Measurements from ENCODE around the gene DHRS3.

DHRS3 gene

DNA sequence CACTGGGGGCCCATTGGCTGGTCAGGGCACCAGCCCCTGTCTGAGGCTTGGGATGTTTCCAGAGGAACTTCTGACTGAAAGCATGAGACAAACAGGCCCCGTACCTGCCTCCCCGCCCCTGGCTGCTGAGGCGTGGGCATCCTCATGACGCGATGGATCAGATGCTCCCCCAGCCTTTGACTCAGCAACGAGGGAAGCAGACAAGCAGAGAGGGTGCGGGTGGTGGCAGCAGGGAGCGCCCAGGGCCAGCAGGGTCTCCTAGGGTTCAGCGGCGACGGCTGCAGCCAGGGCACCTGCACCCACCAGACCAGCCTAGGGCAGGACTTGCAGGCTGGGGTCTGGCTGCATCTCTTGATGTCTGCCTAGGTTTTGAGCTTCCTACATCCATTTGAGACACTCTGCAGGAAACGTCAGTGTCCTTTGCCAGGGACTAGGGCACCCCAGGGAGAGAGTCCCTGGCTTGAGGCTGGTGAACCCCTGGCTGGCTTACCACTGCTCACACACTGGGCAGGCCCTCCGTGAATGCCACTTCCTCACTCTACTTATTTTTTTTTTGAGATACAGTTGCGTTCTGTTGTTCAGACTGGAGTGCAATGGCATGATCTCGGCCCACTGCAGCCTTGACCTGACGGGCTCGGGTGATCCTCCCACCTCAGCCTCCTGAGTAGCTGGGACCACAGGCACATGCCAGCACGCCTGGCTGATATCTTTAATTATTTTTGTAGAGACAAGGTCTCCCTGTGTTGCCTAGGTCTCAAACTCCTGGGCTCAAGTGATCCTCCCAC is 63.3 kb downstream of the DHRS3 start:
- no peak for DNase-seq (ENCODE audit: low read depth in 2 of 2)

DNA sequence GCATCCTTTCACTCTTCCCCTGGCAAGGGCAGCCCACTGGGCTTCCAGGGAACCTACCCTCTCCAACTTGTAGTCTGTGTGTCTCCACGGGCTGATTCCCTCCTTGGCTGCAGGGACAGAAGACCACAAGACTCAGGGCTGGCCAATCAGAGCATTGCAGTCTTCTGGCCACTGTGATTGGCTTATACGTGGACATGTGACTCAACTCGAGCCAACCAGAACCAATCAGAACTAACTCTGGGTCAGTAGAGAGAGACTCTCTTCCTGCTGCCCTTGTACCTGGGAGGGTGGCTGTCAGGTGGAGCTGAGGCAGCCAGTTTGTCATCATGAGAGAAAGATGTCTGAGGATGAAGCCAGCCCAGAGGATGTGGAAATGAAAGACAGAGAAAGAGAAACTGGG is 64.0 kb downstream of the DHRS3 start:
- DNase-seq (ENCODE audit: low read depth in 2 of 2) = no peak

DNA sequence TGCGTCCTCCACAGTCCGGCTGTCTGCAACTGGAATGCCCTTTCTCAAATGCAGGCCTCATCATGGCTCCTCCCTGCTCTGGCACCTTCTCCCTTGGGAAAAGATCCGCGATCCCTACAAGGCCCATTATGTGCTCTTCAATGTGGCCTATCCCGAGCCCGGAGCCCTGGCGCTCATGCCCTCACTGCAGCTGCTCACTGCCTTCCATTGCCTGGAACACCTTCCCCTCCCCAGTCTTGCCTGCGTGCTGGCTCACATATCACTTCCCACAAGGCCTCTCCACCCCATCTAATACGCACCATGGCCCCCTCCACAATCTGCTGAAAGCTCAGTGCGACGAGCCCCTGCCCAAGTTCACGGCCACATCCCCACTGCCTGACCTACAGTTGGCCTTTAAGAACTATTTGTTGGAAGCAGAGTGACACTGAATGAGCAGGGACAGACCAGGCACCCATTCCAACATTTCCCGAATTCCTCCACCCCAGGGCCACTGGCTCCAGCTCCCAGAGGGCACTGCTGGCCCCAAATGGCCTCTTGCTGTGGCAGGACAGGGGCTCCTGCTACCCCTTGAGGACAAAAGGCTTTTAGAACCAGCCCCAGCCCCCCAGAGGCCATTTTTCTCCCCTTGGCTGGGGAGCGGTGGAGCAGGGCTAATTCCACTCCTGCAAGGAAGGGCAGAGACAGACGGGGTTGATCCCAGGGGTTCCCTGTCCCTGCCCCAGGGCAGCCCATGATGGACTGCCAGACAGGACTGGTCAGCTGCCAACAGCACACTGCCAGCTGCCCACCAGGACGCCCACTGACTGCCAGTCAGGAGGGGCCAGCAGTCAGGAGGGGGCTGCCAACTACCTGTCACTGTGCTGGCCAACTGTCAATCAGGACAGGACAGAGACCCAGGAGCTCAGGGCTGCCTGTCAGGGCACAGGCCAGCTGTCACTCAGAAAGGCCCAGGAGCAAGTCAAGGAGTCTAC is 64.8 kb downstream of the DHRS3 start:
- no peak for DNase-seq (ENCODE audit: low read depth in 2 of 2)

DNA sequence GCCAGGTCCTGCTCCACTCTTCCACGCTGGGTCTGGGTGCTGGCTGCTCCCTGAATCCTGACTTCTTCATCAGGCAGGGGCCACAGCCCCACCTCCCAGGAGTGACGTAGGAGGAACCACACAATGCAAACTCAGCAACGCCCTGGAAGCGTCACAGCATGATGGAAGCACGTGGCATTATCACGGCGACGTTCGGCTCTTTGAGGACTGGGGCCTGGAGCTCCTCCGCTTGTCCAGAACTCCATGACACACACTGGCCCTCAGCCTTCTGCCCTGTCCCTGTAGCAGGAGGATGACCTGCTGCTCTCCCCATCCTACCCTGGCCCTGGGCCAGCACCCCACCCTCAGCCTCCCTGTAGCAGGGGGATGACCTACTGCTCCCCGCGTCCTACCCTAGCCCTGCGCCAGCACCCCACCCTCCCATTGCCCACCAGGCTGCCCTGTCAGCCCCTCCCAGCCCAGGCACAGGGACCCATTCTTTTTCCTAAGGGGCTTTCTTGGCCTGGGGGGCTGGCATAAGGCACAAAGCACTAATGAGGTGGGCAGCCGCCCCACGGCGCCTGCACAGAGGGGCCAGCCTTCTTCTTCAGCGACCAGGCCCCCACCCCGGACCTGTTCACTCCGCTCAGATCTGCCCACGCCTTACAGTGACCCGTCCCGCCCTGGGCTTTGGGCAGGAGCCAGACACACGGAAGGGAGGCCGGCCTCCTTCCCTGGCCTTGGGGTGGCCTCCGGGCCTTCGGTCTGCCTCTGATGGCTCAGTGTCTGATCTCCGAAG is 65.7 kb downstream of the DHRS3 start:
- DNase-seq (ENCODE audit: low read depth in 2 of 2) = no peak

DNA sequence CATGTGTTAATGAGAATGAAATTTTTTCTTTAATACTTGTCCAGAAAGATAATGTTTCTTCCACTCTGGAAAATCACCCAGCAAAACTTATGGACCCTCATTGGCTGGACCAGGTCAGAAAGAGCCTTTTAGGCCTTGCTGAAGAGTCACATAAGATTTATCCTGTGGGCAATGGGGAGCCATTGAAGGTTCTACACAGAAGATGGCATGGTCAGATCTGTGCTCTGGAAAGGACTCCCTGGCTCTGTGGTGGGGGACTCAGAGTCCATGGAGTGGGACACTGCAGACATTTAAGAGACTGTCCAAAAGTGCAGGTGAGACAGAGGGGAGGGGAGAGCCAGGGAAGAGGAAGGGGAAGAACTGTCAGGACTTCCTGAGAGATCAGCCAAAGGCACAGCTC is 66.4 kb downstream of the DHRS3 start:
- no peak for DNase-seq (ENCODE audit: low read depth in 2 of 2)

DNA sequence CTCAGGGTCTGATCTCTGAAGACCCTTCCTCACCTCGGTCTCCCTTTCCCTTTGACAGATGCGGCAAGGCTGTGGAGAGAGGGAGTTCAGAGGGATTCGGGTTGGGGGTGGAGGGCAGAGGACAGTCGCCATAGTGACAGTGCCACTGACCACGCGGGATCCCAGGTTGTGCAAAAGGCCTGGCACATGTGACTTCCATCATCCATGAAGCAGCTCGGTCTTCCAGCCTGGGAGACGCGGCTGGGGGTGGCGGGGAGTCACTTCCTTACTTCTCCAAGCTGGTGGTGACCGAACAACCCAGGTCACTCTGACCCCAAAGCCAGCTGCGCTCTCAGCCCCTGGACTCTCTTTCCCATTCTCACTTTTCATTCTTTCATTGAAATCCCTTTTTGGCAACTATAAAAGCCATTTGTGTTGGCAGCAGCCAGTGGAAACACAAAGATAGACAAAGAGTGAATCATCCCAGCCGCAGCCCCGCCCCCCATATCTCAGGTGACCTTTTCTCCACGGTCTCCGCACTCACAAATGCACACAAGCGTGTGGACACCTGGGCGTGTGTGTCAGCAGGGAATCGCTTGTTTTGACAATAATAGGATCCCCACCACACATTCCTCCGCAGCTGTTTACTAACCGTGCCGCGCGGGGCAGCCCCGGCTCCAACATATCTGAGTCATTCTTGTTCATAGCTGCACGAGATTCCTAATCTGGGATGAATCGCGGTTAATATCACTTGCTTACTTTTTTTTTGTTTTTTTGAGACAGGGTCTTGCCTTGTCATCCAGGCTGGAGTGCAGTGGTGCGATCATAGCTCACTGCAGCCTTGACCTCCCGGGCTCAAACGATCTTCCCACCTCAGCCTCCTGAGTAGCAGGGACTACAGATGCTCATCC is 68.3 kb downstream of the DHRS3 start:
- no peak for DNase-seq (ENCODE audit: low read depth in 2 of 2)

DNA sequence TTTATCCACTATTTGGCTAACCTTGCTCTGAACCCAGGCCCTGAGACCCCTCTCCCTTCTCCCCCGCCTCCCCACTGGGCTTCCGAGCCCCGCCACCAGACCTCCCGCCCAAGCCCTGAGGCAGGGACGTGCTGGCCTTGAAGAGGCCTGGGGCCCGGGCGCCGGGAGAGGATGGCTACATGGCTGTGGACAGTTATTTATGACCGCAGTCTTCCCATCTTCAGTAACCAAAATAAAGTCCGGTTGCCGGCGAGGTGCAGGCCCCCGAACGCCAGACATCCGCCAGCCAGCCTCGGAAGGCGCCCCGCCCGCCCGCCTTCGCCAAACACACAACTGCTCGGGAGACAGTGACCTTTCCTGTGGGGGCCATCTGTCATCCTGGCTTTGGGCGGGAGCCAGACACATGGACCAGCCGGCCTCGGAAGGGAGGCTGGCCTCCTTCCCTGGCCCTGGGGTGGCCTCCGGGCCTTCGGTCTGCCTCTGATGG is 69.0 kb downstream of the DHRS3 start:
- DNase-seq (ENCODE audit: low read depth in 2 of 2) = no peak

DNA sequence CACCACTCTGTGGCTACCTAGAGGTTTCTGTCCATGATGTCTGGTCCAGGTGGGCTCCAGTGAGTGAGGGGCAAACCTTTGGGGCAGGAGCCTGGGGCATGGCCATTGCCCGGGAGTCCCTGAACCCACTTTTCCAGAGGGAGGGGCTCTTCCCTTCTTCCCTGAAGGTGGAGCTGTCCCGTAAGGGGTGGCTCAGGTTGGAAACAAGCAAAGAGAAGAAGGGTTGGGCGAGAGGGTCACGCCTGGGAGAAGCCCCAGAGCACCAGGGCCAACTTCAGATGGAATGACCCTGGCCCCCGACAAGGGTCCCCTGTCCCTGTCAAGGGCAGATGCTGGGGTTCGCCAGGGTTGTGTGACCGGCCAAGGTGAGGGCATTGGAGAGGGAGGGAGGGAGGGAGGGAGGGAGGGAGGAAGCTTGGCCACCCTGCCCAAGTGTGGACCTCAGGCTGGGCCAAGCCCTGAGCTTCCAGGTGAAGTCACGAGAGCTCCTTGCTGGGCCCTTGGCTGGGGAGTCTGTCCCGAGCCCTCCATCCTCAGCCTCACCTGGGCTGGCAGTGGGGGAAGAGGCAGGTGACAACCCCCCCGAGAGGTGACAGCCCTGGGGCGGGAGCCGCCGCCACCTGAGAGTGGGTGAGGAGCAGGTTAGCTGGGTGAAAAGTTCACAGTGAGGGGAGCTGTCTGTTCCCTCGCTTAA is 69.6 kb downstream of the DHRS3 start:
- no peak for DNase-seq (ENCODE audit: low read depth in 2 of 2)

DNA sequence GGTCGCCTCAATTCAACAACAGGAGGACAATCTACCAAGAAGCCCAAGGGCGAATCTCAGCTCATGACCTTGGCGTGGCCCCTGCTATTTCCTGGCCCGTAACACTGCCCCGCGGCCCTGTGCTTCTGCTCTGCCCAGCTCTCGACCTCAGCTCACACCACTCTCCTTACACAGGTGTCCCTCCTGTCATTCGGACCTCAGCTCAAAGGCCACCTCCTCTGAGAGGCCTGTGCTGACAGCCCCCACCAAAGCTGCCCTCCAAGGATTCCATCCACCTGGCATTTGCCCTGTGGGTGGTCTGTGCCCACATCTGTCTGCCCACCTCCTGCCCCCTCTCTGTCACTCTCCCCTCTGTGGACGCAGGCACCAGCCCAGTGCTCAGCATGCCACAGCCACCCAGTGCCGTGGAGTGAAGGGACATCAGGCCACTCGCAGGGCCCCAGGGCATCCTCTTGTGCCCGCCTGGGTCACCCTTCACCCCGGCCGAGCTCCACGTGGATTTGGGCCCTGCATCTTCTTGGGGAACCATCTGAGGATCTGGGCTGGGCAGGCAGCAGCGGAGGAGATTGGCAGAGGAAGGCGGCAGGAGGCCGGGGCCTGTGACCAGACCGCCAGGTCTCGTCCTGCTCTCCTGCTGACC is 70.3 kb downstream of the DHRS3 start:
- DNase-seq (ENCODE audit: low read depth in 2 of 2) = no peak

DNA sequence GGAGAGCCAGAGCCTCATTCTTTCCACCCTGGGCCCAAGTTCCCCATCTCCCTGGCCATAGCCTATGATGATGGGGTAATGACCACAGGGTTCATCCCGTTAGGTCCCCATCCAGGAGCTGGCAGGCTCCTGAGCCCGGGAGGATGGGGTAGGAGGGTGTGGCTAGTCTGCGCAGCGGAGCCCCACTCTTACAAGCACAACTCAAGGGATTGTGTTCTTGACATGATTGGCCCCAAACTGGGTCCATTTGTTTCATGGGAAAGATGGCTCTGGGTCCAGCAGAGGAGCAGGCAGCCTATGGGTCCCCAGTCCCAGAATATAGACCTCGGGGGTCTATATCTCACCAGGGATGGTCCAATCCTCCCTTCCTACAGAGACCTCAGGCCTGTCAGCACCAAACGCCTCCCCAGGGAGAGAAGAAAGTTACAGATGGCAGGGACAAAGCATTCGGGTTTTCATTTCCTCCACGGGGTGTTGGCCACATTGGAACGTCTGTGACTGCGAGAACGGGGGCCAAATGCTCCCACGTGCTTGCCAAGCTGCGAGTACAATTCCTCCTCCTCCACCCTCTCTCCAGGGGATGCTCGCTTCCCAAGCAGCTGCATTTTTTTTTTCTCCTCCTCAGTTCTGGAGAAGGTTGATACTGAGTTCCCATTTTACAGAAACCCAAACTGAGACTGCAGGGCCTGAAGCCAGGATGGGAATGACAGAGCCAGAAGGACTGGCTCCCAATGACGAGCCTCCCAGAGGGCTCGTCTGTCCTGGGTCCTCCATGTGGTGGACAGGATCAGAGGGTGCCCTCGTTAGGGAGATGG is 71.0 kb downstream of the DHRS3 start:
- no peak for DNase-seq (ENCODE audit: low read depth in 2 of 2)

DNA sequence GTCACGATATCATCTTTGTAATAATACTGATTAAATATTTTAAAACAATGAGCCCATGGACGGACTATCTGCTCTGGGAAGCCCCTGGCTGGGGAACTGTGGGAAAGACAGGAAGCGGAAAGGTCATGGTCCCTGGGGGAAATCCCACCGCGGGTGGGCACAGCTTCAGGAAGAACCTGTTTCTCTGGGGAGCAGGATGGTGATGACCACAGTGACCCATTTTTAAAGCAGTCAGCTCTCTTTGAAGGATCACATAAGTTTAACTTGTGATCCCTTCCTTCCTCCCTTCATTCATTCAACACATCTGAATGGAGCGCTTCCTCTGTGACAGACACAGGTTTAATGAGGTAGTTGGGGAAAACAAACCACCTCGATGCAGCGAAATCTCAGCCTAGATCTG is 73.0 kb downstream of the DHRS3 start:
- no peak for DNase-seq (ENCODE audit: low read depth in 2 of 2)

DNA sequence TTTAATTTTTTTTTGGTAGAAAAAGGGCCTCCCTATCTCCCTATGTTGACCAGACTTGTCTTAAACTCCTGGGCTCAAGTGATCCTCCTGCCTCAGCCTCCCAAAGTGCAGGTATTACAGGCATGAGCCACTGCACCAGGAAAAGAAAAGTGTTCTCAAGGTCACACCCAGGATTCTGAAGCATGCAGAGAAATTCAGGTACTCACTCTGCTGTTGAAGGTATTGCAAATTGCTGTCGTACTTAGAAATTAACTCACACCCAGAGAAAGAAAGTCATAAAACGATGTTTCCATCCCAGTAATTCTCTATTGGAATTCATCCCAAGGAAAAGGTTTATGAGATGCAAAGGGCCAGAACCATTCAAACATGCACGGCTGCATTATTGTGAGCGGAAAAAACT is 73.7 kb downstream of the DHRS3 start:
- no peak for DNase-seq (ENCODE audit: low read depth in 2 of 2)

DNA sequence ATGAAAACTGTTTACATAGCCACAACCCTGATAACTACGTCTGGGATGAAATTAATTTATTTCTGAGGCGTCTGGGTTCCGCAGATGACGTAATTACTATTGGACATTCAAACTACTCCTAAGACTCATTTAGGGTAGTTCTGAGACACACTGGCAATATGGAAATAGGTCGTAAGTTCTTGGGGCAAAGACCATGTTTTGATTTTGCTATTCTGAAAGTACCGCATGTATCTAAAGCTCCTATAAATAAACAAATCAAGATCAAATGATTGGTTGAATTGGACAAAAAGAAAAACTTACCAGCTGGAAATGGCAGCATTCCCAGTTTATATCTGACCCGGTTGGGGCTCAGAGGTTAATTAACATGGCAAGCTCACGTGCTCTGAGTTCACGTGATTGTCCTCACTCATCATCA is 74.3 kb downstream of the DHRS3 start:
- no peak for DNase-seq (ENCODE audit: low read depth in 2 of 2)

DNA sequence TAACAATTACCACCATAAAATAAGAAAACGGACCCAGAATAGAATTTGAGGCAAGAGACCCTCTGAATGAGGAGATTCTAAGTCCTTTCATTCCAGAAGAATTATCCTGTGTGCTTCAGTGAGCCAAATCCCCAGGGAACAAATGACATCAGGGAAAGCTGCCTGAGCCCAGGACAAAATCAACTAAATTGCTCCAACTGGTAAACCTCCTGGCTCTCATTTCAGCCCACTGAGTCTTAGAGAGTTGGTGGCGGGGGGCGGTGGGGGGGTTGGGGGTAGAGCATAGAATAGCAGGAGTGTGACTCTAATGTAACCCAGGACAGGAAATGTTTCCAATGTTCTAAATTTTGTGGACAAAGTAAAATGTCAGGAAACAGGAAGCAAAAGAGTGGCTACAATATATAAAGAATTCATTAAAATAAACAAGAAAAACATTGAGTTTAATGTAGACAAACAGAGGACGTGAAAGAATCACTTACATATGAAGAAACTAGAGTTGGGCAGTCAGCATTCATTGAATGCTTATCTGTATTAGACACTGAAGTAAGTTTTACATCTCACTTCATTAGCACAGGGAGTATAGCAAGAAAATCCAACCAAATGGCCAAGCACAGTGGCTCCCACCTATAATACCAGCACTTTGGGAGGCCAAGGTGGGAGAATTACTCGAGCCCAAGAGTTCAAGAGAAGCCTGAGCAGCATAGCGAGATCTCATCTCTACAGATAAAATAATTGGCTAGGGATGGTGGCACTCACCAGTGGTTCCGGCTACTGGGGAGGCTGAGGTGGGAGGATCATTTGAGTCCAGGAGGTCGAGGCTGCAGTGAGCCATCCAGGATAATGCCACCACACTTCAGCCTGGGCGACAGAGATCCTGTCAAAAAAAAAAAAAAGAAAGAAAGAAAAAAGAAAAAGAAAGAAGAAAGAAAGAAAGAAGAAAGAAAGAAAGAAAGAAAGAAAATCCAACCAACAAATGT is 75.1 kb downstream of the DHRS3 start:
- no peak for DNase-seq (ENCODE audit: low read depth in 2 of 2)

DNA sequence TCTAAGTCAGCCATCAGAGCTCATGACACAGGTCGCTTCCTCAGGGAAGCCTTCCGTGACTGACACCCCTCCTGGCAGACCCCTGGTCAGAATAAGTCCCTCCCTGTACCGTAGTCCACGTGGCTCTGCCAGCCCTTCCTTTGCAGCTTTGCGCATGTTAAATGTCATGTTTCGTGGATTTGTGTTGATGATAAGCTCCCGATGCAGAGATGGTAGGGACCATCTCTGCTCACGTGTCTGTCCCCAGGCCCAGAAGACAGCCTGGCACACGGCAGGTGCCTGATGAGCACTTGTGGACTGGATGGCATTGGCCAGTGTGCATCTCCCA is 75.9 kb downstream of the DHRS3 start:
- no peak for DNase-seq (ENCODE audit: low read depth in 2 of 2)

DNA sequence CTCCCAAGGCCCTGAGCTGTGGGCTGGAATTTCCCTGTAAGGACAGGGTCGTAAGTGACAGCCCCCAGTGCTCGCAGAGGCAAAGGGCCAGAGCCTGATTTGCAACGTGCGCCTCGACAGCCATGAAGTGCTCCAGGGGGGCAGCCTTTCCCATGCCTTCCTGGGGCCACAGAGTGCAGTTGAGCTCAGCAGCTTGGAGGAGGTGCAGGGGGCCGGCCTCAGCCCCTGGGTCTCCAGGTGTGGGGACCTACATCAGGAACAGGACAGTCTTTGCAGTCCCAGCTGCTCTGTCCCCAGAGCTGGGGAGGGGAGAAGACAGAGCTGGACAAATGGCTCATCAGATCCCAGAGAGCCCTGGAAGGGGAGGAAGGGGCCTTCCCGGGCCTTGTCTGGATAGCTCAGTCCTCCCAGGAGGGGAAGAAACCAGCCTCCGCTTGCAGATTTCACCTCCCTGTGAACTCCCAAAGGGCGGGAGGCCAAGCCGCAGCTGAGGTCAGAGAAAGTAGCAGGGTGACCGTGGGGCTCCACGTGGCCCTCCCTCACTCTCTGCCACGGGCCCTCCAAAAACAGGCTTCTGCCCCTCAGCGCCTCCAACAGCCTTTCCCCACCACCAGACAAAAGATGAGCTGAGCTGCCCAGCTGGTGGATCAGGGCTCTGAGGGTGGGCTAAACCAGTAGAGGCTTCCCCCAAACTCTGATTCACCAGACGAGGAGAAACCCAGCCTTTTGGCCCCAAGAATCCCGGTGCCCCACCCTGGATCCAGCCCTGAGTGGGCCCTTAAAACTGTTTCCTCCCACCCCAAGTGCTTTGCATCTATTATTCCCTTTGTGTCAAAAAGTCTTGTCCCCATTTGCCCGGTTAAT is 76.5 kb downstream of the DHRS3 start:
- DNase-seq (ENCODE audit: low read depth in 2 of 2) = no peak

Data from stimulated activated CD8-positive, alpha-beta memory T cell treated with anti-CD3 and anti-CD28 coated beads, Interleukin-2, amount 100 ng/mL, for 1 hour (primary cell).